OCI-LY3 (cell line): ENCODE results near the gene OXT.
A peak's percentile ranks its signal among the peaks of the same experiment; 100 is the strongest.
"Not testable (repeated sequence)": the region's sequence is repeated elsewhere in the genome, so short reads cannot be mapped to it uniquely, and the experiment has no call there.

Experiments used
- H2AFZ ChIP-seq: fragments of 200-600, 300-600 bp; shearing (Covaris generic); 2 replicates; pipeline ENCODE4 v1.6.0; 2014; ENCODE audit warnings: antibody characterized with exemption, low read depth, low read length
- H3K27ac ChIP-seq: fragments of 200-600, 300-600 bp; sonication (generic); 2 replicates; pipeline ENCODE4 v1.5.1; 2014; ENCODE audit warnings: mild to moderate bottlenecking, low read length, moderate library complexity, mixed read lengths
- H3K27me3 ChIP-seq: fragments of 200-600, 300-600 bp; sonication (generic); 2 replicates; pipeline ENCODE4 v1.6.1; 2014; ENCODE audit warnings: low read depth, low read length, mixed read lengths
- H3K36me3 ChIP-seq: fragments of 200-600, 300-600 bp; sonication (generic); replicated peaks from 2 replicates; pipeline ENCODE3; 2014; ENCODE audit warnings: low read depth, low read length, mixed read lengths
- H3K4me1 ChIP-seq: fragments of 300-600, 200-600 bp; sonication (generic); 2 replicates; pipeline ENCODE4 v1.6.1; 2014; ENCODE audit warnings: low read length, mixed read lengths
- H3K4me2 ChIP-seq: fragments of 200-600, 300-600 bp; sonication (generic); 2 replicates; pipeline ENCODE4 v1.6.1; 2014; ENCODE audit warnings: low read length, mixed read lengths
- H3K4me3 ChIP-seq: fragments of 300-600, 200-600 bp; sonication (generic); 2 replicates; pipeline ENCODE4 v1.5.1; 2014; ENCODE audit warnings: antibody characterized with exemption, mild to moderate bottlenecking, low read length, moderate library complexity
- H3K79me2 ChIP-seq: fragments of 300-600, 200-600 bp; shearing (Covaris generic); 2 replicates; pipeline ENCODE4 v1.6.1; 2014; ENCODE audit warnings: mild to moderate bottlenecking, low read length, mixed read lengths
- H3K9ac ChIP-seq: fragments of 300-600, 200-600 bp; shearing (Covaris generic); 2 replicates; pipeline ENCODE4 v1.6.0; 2014; ENCODE audit warnings: mild to moderate bottlenecking, low read length, moderate library complexity
- H3K9me3 ChIP-seq: fragments of 200-600, 300-600 bp; shearing (Covaris generic); 2 replicates; pipeline ENCODE4 v1.6.1; 2014; ENCODE audit warnings: low read length, mixed read lengths; ENCODE audit not compliant: insufficient read depth
- H4K20me1 ChIP-seq: fragments of 200-600, 300-600 bp; sonication (generic); 2 replicates; pipeline ENCODE4 v1.6.1; 2016; ENCODE audit warnings: low read length, mixed read lengths; ENCODE audit not compliant: insufficient read depth
- EZH2phosphoT487 ChIP-seq: fragments of 200-600 bp; shearing (Covaris generic); IDR thresholded peaks from 2 replicates; pipeline ENCODE4 v1.6.1; 2018; ENCODE audit warnings: antibody characterized with exemption, mixed run types, low read depth
- TF ChIP-seq, protein P1 (sequence below): fragments of 200-600, 300-600 bp; sonication (generic); IDR thresholded peaks from 2 replicates; pipeline ENCODE4 v1.5.1; 2014; ENCODE audit warnings: antibody characterized with exemption, low read length, low read depth

Gene OXT

DNA sequence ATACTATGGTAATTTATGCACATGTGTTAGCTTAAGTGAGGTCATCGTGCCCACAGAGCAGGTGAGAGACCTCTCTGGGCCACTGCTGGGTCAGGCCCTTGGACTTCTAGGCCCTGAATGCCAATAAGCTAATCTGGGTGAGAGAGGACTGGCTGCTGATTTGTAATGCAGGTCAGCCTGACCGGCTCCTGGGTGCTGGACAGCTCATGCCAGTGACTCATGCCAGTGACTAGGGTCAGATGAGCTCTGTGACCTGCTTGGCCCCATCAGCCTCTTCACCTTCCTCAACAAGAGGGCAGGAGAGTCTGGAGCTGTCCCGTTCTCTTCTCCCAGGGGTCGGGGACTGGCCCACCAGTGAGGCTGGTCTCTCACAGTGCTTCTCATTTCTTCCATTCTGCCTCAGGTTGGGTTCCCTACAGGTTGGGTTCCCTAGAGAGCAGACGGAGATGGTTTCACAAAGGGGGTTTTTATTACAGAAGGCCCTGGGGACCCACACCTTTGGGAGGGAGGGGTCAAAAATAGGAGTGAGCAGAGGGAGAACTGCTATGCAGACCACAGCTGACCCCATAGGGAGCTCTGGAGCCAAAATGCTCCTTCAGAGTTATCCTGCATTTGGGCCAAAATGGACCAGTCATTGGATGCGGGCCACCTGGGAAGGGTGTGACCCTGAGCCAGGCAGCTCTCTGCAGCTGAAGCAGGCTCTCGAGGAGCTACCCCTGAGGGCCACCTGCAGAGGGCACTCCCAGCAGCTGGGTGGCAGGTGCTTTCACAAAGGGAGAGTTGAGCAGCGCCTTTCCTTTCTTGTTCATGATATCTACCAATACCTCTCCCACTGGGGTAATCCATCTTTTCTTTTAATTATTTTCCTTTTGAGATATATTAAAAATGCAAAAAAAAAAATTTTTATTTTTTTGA lies 2.2 kb upstream of the OXT start:
- no peak overlapping the region for H3K9ac ChIP-seq
- no peak overlapping the region for H3K4me3 ChIP-seq
- no peak overlapping the region for H3K4me2 ChIP-seq
- peaks cover 18% of the 10 kb centered on the region for H3K4me1 ChIP-seq
- H2AFZ ChIP-seq: no peak overlapping the region
- H3K36me3 ChIP-seq: no peaks in the 10 kb centered on the region
- TF ChIP-seq, protein P1, sequence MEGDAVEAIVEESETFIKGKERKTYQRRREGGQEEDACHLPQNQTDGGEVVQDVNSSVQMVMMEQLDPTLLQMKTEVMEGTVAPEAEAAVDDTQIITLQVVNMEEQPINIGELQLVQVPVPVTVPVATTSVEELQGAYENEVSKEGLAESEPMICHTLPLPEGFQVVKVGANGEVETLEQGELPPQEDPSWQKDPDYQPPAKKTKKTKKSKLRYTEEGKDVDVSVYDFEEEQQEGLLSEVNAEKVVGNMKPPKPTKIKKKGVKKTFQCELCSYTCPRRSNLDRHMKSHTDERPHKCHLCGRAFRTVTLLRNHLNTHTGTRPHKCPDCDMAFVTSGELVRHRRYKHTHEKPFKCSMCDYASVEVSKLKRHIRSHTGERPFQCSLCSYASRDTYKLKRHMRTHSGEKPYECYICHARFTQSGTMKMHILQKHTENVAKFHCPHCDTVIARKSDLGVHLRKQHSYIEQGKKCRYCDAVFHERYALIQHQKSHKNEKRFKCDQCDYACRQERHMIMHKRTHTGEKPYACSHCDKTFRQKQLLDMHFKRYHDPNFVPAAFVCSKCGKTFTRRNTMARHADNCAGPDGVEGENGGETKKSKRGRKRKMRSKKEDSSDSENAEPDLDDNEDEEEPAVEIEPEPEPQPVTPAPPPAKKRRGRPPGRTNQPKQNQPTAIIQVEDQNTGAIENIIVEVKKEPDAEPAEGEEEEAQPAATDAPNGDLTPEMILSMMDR: peak; percentile 35
- no peak for TF ChIP-seq EZH2phosphoT487
- H3K79me2 ChIP-seq: no peaks in the 10 kb centered on the region
- H4K20me1 ChIP-seq: no peaks in the 10 kb centered on the region
- H3K27ac ChIP-seq: no peak overlapping the region
- H3K27me3 ChIP-seq: no peaks in the 10 kb centered on the region
- no peaks in the 10 kb centered on the region for H3K9me3 ChIP-seq

DNA sequence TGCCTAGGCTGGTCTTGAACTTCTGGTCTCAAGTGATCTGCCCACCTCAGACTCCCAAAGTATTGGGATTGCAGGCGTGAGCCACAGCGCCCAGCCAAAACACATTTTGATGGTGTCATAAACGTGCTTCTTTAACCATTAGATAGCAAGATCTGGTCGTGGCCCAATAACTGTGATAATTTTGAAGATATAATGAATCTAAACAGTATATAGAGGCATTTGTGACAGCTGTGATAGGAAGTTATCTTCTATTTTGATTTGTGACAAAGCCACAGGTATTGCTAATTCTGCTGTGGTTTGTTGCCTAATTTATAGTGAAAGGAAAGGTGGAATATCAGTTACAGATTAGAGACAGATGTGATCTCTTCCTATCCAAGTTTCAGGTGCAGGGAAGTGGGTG lies 695 bp upstream of the OXT start:
- TF ChIP-seq, protein P1: no peak
- no peak for TF ChIP-seq EZH2phosphoT487
- H3K36me3 ChIP-seq: no peaks in the 10 kb centered on the region
- no peaks in the 10 kb centered on the region for H3K9me3 ChIP-seq
- H3K9ac ChIP-seq: no peak overlapping the region
- no peaks in the 10 kb centered on the region for H3K79me2 ChIP-seq
- no peak overlapping the region for H3K4me2 ChIP-seq
- H3K27me3 ChIP-seq: no peaks in the 10 kb centered on the region
- H3K27ac ChIP-seq: no peak overlapping the region
- no peak overlapping the region for H2AFZ ChIP-seq
- peaks cover 6% of the 10 kb centered on the region for H3K4me1 ChIP-seq
- H4K20me1 ChIP-seq: no peaks in the 10 kb centered on the region
- H3K4me3 ChIP-seq: no peak overlapping the region

DNA sequence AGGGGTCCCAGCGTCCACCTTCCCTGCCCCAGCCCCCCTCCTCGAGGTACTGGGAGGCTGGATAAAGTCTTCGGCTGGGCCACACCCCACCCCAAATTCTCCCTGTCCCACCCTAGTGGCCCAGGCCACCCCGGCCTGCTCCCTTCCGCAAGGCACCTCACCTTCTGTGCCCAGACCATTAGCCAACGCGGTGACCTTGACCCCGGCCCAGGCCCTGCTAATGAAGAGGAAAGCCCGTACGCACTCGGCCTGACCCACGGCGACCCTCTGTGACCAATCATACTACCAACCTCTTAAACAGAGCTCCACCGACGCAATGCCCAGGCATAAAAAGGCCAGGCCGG lies 182 bp upstream of the OXT start:
- Histone ChIP-seq H3K27me3 (no peaks in the 10 kb centered on the region), H3K79me2 (no peaks in the 10 kb centered on the region), H3K36me3 (no peaks in the 10 kb centered on the region), H3K27ac (no peak overlapping the region), H4K20me1 (no peaks in the 10 kb centered on the region), H3K9me3 (no peaks in the 10 kb centered on the region), H3K9ac (no peak overlapping the region), H3K4me3 (no peak overlapping the region), H3K4me1 (peaks cover 6% of the 10 kb centered on the region), H2AFZ (no peak overlapping the region), H3K4me2 (no peak overlapping the region)
- TF ChIP-seq EZH2phosphoT487: no peak
- TF ChIP-seq, protein P1: no peak

DNA sequence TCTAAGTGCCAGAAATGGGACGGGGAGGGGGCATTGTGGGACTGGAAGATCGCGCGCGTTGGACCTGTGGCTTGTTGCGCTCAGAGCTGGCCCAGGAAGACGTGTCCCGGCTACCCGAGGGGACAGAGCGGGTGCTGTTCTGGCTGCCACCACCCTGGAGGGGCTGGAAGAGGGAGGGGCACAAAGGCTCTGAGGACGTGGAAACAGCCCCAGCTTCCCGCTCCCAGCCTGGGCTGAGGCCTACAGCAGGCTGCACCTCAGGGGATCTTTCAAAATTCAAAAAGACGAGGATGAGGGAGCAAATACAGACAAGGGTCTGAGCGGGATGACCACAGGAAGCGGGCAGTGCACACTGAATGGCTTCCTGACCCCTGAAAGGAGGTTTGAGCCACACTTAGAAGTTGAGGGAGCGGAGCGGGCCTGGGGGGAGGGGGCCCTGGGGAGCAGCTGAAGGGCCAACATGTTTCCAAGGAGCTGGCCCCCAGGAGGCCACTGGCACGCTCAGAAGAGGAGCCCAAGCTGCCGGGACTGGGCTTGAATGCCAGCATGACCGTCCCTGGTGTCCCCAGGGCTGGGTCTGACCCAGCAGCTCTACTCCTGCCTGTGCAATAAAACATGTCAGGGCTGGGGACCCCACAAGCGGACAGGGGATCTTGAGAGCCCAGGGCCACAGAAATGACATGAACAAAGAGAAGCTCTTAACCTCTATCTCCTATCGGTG lies 1.3 kb downstream of the OXT start:
- Histone ChIP-seq H3K27ac (no peak overlapping the region), H3K27me3 (peaks cover under 1% of the 10 kb centered on the region; the same call in 1 of the 2 replicates), H2AFZ (no peak overlapping the region), H3K4me1 (peaks cover 12% of the 10 kb centered on the region), H4K20me1 (no peaks in the 10 kb centered on the region), H3K4me2 (no peak overlapping the region), H3K9me3 (no peaks in the 10 kb centered on the region), H3K4me3 (no peak overlapping the region), H3K79me2 (no peaks in the 10 kb centered on the region), H3K36me3 (no peaks in the 10 kb centered on the region), H3K9ac (no peak overlapping the region)
- TF ChIP-seq EZH2phosphoT487: no peak
- TF ChIP-seq, protein P1: no peak

DNA sequence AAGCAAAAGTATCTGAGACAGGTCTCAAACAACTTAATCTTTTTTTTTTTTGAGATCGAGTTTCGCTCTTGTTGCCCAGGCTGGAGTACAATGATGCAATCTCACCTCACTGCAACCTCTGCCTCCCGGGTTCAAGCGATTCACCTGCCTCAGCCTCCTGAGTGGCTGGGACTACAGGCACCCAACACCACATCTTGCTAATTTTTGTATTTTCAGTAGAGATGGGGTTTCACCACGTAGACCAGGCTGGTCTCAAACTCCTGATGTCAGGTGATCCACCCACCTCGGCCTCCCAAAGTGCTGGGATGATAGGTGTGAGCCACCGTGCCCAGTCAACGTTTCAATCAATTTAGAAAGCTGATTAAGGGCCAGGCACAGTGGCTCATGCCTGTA lies 1.8 kb downstream of the OXT start:
- H4K20me1 ChIP-seq, H3K4me3 ChIP-seq, H3K9ac ChIP-seq, H2AFZ ChIP-seq, H3K4me1 ChIP-seq, H3K4me2 ChIP-seq, H3K9me3 ChIP-seq, H3K36me3 ChIP-seq, H3K27me3 ChIP-seq, H3K27ac ChIP-seq, H3K79me2 ChIP-seq: not testable (repeated sequence)
